Loucy (cell line): ENCODE measurements around the gene PPL.

Experiments used
- CTCF ChIP-seq: fragments of 200-600 bp; sonication (generic); conservative IDR thresholded peaks from 2 replicates; pipeline ENCODE4 v1.5.1; 2014; ENCODE audit warnings: mild to moderate bottlenecking, antibody characterized with exemption, low read length
- EZH2phosphoT487 ChIP-seq: fragments of 200-600 bp; IDR thresholded peaks from 2 replicates; pipeline ENCODE4 v1.6.1; 2018; ENCODE audit warnings: antibody characterized with exemption, mild to moderate bottlenecking, moderate library complexity, borderline replicate concordance

- TF ChIP-seq CTCF, result no peak
- no peak for TF ChIP-seq EZH2phosphoT487
These were observed 90.4 kb downstream of the PPL start for GRCh38 chr16:4846503-4846900.
